ENCODE results near the gene RABEP1.

The RABEP1 gene

DNA sequence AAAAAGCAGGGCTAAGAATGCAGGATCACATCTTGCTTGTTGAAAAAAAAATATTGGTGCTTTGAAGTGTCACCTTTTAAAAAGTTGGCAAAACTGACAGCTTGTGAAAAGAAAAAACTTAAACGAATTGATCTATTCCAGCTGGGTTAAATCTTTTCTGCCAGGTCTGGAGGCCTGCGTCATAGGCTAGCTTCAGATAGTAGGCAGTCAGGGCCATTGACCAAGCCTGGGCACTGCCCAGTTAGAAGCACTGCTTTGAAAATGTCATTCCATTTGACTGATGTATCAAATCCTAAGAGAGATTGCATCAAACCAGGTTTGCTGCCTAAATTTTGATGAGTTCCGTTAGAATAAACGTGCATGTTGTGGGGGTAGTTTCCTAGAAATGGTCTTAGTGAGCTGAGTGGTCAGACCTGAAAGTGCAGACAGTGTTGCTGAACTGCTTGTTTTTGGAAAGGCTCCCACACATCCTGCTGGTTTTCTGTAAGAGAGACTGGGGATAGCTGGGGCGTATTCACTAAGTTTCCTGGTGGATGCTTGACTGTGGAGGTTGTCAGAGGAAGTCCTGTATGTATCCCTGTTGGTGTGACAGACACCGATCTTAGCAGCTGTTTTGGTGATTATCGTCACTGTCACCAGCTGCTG is 98.5 kb downstream of the RABEP1 start:
- DNase-seq (ENCODE audit: insufficient read length, low spot score) (no peak), FAIRE-seq (no peak)
- TF ChIP-seq, protein P1, sequence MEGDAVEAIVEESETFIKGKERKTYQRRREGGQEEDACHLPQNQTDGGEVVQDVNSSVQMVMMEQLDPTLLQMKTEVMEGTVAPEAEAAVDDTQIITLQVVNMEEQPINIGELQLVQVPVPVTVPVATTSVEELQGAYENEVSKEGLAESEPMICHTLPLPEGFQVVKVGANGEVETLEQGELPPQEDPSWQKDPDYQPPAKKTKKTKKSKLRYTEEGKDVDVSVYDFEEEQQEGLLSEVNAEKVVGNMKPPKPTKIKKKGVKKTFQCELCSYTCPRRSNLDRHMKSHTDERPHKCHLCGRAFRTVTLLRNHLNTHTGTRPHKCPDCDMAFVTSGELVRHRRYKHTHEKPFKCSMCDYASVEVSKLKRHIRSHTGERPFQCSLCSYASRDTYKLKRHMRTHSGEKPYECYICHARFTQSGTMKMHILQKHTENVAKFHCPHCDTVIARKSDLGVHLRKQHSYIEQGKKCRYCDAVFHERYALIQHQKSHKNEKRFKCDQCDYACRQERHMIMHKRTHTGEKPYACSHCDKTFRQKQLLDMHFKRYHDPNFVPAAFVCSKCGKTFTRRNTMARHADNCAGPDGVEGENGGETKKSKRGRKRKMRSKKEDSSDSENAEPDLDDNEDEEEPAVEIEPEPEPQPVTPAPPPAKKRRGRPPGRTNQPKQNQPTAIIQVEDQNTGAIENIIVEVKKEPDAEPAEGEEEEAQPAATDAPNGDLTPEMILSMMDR (IDR thresholded peaks at IDR 0.05; ENCODE audit: insufficient read depth, missing control alignments), result no peak

DNA sequence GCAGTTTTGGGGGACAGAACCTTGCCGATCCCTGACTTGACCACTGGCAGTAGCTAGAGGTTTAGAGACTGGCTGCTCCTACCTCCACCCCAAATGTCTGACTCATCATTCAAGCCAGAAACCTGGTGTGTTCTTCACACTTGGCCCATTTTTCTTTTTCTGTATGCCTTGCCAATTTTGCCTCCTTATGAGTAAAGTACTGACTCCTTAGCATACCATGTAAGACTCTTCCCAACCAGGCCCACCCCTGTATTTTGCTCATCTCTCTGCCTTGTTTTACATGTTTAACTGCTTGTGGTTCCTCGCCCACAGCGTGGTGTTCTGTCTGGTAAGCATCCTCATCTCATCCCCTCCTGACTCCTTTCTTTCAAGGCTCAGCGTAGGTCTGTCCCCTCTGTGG is 99.5 kb downstream of the RABEP1 start:
- FAIRE-seq (no peak), DNase-seq (ENCODE audit: insufficient read length, low spot score) (no peak)
- TF ChIP-seq, protein P1 (IDR thresholded peaks at IDR 0.05; ENCODE audit: insufficient read depth, missing control alignments), result no peak

GRCh38 chr17:5391678-5392077 is 109.6 kb downstream of the RABEP1 start:
- TF ChIP-seq, protein P1 (IDR thresholded peaks at IDR 0.05; ENCODE audit: insufficient read depth, missing control alignments), result no peak
- DNase-seq (ENCODE audit: insufficient read length, low spot score), result no peak
- FAIRE-seq, result no peak

DNA sequence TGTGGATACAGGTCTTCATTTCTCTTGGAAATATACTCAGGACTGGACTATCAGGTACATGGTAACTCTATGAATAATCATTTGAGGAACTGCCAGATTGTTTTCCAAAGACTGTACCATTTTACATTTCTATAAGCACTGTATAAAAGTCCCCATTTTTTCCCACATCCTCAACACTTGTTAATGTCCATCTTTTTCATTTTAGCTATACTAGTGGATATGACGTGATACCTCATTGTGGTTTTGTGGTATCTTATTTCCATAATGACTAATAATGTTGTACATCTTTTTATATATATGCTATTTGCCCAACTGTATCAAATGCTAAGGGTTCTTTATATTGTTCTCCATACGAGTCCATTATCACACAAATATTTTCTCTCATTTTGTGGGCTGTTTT is 114.5 kb downstream of the RABEP1 start:
- TF ChIP-seq, protein P1 (IDR thresholded peaks at IDR 0.05; ENCODE audit: insufficient read depth, missing control alignments), result no peak
- no peak for FAIRE-seq

GRCh38 chr17:5399767-5400166 is 117.7 kb downstream of the RABEP1 start:
- no peak for DNase-seq (ENCODE audit: insufficient read length, low spot score)
- no peak for FAIRE-seq
- TF ChIP-seq, protein P1 (IDR thresholded peaks at IDR 0.05; ENCODE audit: insufficient read depth, missing control alignments), result no peak

More for the DNA sequence above, 114.5 kb downstream of the RABEP1 start:
- no peak for DNase-seq (ENCODE audit: insufficient read length, low spot score)

DNA sequence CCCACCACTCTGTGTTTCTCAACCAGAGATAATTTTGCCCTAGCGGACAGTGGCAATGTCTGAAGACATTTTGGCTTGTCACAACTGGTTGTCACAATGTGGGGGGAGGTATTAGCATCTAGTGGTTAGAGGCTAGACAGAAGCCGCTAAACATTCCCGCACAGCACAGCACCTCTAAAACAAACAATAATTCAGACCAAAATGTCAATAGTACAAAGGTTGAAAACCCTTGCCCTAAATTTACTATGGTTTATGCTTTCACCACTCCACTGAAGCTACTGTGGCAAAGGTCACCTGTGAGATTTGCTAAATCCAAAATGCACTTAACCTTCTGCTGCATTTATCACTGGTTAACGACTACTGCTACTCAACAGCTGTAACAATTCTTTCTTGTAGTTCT is 123.3 kb downstream of the RABEP1 start:
- FAIRE-seq, result no peak
- TF ChIP-seq, protein P1 (IDR thresholded peaks at IDR 0.05; ENCODE audit: insufficient read depth, missing control alignments), result no peak
- no peak for DNase-seq (ENCODE audit: insufficient read length, low spot score)

DNA sequence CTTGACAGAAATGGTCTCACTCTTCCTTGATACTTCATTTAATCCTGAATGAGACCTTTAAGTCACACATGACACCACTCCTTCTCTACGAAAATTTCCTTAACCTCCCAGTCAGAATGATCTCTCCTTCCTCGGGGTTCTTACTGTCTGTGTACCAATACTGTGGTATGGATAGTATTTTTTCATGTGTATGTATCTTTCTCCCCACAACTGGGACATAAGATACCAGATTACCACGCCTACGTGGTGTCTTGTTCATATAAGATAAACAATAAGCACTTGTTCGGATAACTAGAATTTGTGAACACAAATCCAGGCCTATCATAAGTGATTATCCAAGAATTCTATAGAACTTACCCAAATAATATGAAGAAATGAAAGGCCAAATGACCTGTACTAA is 126.1 kb downstream of the RABEP1 start:
- TF ChIP-seq, protein P1 (IDR thresholded peaks at IDR 0.05; ENCODE audit: insufficient read depth, missing control alignments), result no peak
- DNase-seq (ENCODE audit: insufficient read length, low spot score), result no peak
- no peak for FAIRE-seq
